GM10266 (cell line): Measurements from ENCODE around the gene SAA4.

Source experiments
- DNase-seq: peaks from one replicate; pipeline ENCODE4 v3.0.0; 2012; ENCODE audit errors: extremely low spot score
- CTCF ChIP-seq: IDR thresholded peaks from 2 replicates; pipeline ENCODE4 v1.5.1; 2012; ENCODE audit warnings: mild to moderate bottlenecking, low read depth; ENCODE audit not compliant: control insufficient read depth, insufficient read depth; ENCODE audit errors: missing control alignments

Gene SAA4, protein sequence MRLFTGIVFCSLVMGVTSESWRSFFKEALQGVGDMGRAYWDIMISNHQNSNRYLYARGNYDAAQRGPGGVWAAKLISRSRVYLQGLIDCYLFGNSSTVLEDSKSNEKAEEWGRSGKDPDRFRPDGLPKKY

GRCh38 chr11:18236664-18237356, at the start of gene SAA4:
Gene SAA4, minus strand, starts transcription at chr11:18236802. Its CDS starts 876 bp downstream, at chr11:18235926.
- no peak for DNase-seq
- TF ChIP-seq CTCF, result no peak

GRCh38 chr11:18285841-18286240, 49.2 kb upstream of the SAA4 start:
- DNase-seq, result no peak
- no peak for TF ChIP-seq CTCF

DNA sequence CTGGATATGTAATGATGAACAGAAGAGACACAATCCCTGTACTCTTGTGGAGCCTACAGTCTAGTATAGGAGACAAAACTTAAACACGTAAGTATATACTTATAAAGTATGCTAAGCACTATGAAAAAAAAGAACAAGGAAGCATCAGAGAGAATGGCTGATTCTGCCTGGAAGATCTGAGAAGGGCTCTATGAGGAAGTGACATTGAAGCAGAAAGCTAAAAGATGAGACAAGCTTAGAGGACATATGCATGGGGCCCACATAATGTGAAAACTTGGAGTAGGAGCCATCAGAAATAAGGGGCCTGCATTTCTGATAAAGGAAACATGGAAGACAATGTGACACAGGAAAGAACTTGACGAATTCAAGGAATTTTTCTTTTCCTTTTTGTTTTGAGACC, 46.0 kb upstream of the SAA4 start:
- DNase-seq, result no peak
- no peak for TF ChIP-seq CTCF

- peak; percentile 59 for DNase-seq
These were observed 43.9 kb upstream of the SAA4 start for GRCh38 chr11:18280438-18281045.

DNA sequence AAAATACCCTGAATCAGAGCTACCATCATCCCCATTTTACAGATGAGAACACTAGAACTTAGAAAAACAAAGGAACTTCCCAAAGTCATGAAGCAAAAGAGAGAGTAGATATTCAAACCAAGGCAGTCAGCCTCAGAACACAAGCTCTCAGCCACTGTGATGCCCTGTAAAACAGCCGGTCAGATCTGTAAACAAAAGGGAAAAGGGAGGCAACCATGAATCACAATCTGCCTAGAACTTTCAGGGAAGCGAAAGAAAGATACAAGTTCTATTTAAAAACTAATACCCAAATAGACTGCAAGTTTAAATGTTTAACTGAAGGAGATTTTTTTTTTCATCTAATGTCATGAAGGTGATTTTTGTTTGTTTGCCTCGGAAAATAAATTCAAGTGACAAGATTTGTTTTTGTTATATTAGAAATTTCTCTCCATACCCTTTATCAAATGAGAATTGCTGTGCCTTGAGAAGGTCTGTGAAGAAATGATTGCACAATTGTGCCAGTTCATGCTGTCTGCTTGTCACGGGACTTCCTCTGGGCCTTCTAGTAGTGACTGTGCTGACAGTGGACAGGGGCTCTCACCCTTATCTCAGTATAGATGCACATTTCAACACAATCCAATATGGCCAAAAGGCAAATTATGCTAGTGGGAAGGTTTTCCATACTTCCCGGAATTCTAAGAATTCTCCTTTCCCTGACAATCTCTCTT, 41.1 kb upstream of the SAA4 start:
- no peak for DNase-seq
- TF ChIP-seq CTCF, result no peak

More at GRCh38 chr11:18280438-18281045, 43.9 kb upstream of the SAA4 start:
- no peak for TF ChIP-seq CTCF

- TF ChIP-seq CTCF, result no peak
- DNase-seq, result no peak
These were observed 34.6 kb upstream of the SAA4 start for GRCh38 chr11:18271206-18271605.
